SJSA1 (cell line): ENCODE results near the gene CTU1. TPM values are rescaled to one million over a fixed set of nuclear protein-coding genes. Genes with fewer than 3 reads are reported as not detected.

Source experiments
- DNase-seq, 2 experiments: peaks; one replicate each; pipeline ENCODE4 v3.0.0-alpha.2; 2015 to 2020; ENCODE audit warnings: low spot score in 2 of 2, low read depth in 1 of 2
- H3K27ac ChIP-seq: fragments of 250-450 bp; sonication (Bioruptor Pico); 2 replicates; pipeline ENCODE4 v1.5.1; 2020; ENCODE audit warnings: mild to moderate bottlenecking, moderate library complexity
- H3K27me3 ChIP-seq: fragments of 250-450 bp; sonication (Bioruptor Pico); replicated peaks from 2 replicates; pipeline ENCODE4 v1.5.1; 2020; ENCODE audit warnings: mild to moderate bottlenecking, moderate library complexity
- H3K36me3 ChIP-seq: fragments of 250-450 bp; sonication (Bioruptor Pico); 2 replicates; pipeline ENCODE4 v1.5.1; 2020; ENCODE audit warnings: mild to moderate bottlenecking
- H3K4me1 ChIP-seq: fragments of 250-450 bp; sonication (Bioruptor Pico); replicated peaks from 2 replicates; pipeline ENCODE4 v1.6.1; 2021; ENCODE audit warnings: mild to moderate bottlenecking
- H3K4me3 ChIP-seq: fragments of 250-450 bp; sonication (Bioruptor Pico); 2 replicates; pipeline ENCODE4 v1.5.1; 2020; ENCODE audit warnings: mild to moderate bottlenecking
- H3K9me3 ChIP-seq: fragments of 250-450 bp; sonication (Bioruptor Pico); replicated peaks from 2 replicates; pipeline ENCODE4 v1.5.1; 2020; ENCODE audit warnings: mild to moderate bottlenecking
- total RNA-seq: library from RNA; depleted of rRNA; stranded (reverse); fragments of >200 nt; shearing (Covaris generic); gene quantifications from 2 replicates; pipeline ENCODE4 v1.2.3, GENCODE V29; 2014

CTU1 gene
- total RNA-seq, 1 experiment from 2014 or later, result 9.1 TPM

DNA sequence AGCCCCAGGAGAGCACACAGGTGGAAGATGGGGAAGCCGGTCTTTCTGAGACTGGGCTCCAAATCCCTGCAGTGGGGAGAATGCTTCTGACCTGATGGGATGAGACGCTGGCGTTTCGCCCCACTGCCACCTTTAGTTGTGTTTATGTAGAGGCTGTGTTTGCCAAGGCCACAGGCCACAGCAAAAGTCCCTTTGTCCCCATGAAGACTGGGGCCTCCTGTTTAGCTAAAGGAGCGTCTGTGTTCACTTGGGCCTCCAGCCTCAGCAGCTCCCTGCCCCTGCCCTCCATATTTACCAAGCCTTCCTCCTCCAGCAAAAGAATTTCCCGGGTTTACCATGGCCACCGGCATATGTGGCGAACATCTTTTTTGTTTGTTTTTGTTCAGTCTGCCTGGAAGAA, 15.1 kb downstream of the CTU1 start:
- no peak overlapping the region for H3K4me3 ChIP-seq
- no peaks in the 10 kb centered on the region for H3K36me3 ChIP-seq
- H3K4me1 ChIP-seq, result no peaks in the 10 kb centered on the region; the same call in 1 of the 2 replicates
- no peak overlapping the region for H3K27ac ChIP-seq
- DNase-seq, result no peak
- no peaks in the 10 kb centered on the region for H3K27me3 ChIP-seq
- no peaks in the 10 kb centered on the region for H3K9me3 ChIP-seq

DNA sequence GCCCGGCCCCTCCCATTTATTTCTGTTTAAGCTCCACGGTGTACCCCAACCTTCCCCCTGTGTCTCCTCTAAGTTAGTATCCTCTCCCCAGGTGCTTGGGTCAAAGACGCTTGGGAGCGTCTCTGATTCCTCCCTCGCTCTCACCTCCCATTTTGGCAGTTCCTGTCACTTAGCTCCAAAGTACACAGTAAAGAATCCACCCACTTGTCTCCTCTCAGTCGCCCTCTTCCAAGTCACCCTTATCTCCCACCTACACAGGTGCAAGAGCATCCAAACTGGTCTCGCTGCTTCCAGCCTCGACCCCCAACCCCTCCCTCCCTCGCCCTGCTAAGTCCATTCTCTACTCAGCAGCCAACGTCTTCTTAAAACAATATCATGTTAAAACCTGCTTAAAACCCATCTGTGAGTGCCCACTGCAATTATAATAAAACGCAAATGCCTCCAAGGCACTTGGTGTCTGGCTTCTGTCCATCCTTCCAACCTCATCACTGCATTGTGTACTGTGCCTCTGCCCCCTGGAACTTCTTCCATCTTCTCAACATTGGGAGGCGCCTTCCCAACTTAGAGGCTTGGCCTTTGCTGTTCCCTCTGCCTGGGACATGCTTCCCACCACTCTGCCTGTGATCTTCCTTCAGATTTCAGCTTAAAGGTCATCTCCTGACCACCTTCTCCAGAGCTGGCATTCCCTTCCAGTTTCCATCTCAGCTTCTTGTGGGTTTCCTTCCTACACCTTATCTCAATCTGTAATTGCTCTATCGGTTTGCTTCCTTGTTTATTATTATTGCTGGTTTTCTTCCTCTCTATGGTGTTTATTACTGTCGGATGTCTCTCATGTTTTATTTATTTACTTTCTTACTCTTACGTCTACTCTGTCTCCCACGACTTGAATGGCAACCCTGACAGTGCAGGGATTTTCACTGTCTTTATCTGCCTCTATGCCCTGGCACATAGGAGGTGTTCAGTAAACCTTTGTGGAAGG, 16.0 kb downstream of the CTU1 start:
- Histone ChIP-seq H3K36me3 (no peaks in the 10 kb centered on the region), H3K9me3 (no peaks in the 10 kb centered on the region), H3K27me3 (no peaks in the 10 kb centered on the region), H3K27ac (no peak overlapping the region), H3K4me1 (no peaks in the 10 kb centered on the region; the same call in 1 of the 2 replicates), H3K4me3 (no peak overlapping the region)
- no peak for DNase-seq

DNA sequence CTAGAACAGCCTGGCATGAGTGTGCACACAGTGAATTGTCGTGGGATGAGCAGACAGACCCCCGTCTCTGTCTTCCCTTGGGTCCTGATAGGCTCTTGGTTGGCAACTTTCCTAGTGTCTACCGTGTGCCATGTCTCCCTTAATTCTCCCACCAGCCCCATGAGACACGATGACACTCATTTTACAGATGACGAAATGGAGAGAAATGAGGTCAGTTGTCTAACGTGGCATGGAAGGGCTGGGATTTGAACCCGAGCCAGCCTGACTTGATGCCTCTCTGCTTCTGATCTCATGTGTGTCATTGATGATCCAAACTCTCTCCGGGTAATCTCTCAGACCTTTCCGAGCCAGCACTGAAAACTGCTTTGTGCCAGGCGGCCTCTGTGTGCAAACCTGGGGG, 17.1 kb downstream of the CTU1 start:
- no peaks in the 10 kb centered on the region; the same call in 1 of the 2 replicates for H3K4me1 ChIP-seq
- no peak for DNase-seq
- no peaks in the 10 kb centered on the region for H3K27me3 ChIP-seq
- no peak overlapping the region for H3K27ac ChIP-seq
- H3K4me3 ChIP-seq, result no peak overlapping the region
- no peaks in the 10 kb centered on the region for H3K9me3 ChIP-seq
- H3K36me3 ChIP-seq, result no peaks in the 10 kb centered on the region

DNA sequence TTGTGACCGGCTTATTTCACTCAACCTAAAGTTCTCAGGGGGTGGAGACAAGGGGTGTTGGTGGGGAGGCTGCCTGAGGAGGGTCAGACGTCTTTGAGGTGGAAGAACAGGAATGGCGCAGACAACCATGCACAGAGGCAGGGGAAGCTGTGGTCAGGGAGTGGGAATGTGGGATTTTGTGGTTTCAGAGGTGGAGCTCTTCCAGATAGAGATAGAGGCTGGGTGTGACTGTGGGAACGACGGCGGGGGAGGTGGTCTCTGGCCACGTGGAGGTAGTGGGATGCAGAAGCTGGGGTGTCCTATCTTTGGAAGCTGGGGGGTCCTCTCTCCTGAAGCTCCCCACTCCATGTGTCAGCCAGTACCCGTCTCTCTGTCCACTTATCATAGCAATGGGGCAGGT, 17.7 kb downstream of the CTU1 start:
- H3K27me3 ChIP-seq, result no peaks in the 10 kb centered on the region
- no peak for DNase-seq
- no peaks in the 10 kb centered on the region; the same call in 1 of the 2 replicates for H3K4me1 ChIP-seq
- H3K9me3 ChIP-seq, result no peaks in the 10 kb centered on the region
- no peak overlapping the region for H3K27ac ChIP-seq
- H3K4me3 ChIP-seq, result no peak overlapping the region
- no peaks in the 10 kb centered on the region for H3K36me3 ChIP-seq

DNA sequence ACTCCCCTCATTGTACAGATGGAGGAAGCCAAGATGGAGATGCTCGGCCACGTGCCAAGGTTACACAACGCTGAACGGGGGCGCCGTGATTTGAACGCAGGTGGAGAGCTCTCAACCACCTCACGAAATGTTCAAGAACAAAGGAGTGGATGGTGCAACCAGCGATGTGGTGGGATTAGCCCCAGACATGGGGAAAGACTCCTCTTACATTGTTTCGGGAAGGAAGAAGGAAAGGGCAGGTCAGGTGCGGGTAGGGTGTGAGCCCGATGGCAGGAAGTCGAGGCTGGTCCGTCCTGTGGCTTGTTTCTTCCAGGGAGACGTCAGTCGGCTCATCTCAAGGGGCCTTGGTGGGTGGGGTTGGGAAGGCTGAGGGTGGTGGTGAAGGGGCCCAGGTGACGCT, 18.4 kb downstream of the CTU1 start:
- DNase-seq, result no peak
- H3K4me3 ChIP-seq, result no peak overlapping the region
- no peaks in the 10 kb centered on the region for H3K27me3 ChIP-seq
- H3K27ac ChIP-seq, result no peak overlapping the region
- no peaks in the 10 kb centered on the region; the same call in 1 of the 2 replicates for H3K4me1 ChIP-seq
- no peaks in the 10 kb centered on the region for H3K36me3 ChIP-seq
- H3K9me3 ChIP-seq, result no peaks in the 10 kb centered on the region

DNA sequence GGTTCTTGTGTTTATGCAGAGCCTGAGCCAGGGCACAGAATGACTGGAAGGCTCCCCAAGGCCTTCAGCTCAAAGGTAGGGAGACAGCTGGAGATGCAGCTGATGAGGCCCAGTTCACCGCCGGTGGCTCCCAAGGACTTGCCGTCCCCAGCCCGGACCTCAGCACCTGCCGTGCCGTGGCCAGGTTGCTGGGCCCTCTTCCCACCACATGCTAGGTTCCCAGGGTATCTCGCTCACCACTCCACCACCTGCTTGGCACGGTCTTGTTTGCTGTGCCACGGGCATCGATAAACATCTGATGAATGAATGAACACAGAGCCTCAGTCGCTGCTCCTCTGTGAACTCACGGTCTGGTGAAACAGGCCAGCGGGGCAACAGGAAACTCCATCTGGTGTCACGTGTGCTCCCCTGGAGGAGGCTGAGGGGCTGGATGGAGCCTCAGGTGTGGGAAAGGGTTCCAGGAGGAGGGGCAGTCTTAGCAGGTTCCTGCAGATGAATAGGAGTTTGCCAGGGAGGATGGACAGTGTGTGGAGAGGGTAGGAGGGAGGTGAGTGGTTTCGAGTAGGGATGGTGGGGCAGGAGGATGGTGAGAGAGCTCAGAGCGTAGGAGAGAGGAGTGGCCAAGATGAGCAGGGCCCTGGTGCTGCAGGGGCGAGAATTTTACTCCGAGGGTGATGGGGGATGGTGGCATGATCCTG, 21.9 kb downstream of the CTU1 start:
- no peak for DNase-seq
- Histone ChIP-seq H3K9me3 (no peaks in the 10 kb centered on the region), H3K27me3 (peaks cover 3% of the 10 kb centered on the region; the same call in 1 of the 2 replicates), H3K4me1 (no peaks in the 10 kb centered on the region), H3K27ac (no peak overlapping the region), H3K36me3 (no peaks in the 10 kb centered on the region), H3K4me3 (no peak overlapping the region)

DNA sequence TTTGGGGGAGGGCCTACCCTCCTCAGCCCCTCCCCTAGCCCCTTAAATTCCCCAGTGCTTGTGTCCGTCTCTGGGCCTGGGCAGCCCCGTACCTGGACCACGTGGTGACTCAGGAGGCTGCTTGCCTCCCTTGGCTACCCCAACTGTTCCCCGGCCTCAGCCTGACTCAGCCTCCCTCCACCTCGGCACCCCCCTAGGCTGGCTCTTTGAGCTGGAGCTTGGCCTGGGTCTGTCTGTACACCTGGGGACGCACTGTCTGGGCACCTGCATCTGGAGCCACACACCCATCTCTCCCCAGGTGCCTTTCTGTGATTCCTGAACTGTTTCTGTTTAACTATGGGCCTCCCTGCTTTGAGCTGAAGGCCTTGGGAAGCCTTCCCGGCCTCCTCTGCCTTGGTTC, 23.7 kb downstream of the CTU1 start:
- Histone ChIP-seq H3K27me3 (peaks cover 3% of the 10 kb centered on the region; the same call in 1 of the 2 replicates), H3K4me3 (no peak overlapping the region), H3K4me1 (no peaks in the 10 kb centered on the region), H3K36me3 (no peaks in the 10 kb centered on the region), H3K9me3 (no peaks in the 10 kb centered on the region), H3K27ac (no peak overlapping the region)
- no peak for DNase-seq

DNA sequence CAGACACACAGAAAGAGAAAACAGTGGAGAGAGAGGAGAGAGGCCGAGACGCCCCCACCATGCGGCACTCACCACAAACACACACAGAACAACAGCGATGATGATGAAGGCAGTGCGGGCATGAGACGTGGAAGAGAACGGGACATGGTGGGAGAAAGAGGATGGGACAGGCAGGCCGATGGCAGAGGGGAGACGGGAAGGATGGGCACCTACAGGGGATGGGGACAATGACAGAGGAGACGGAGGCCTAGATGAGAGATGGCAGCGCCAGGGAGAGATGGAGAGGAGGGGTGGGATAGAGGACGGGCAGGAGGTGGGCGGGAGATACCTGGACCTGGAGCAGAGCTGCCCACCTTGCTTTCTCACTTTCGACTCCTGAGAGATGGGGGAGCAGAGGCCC, 24.4 kb downstream of the CTU1 start:
- H3K9me3 ChIP-seq, result no peaks in the 10 kb centered on the region
- H3K36me3 ChIP-seq, result no peaks in the 10 kb centered on the region
- no peak overlapping the region for H3K27ac ChIP-seq
- peaks cover 3% of the 10 kb centered on the region; the same call in 1 of the 2 replicates for H3K27me3 ChIP-seq
- H3K4me1 ChIP-seq, result no peaks in the 10 kb centered on the region
- no peak overlapping the region for H3K4me3 ChIP-seq
- DNase-seq, result no peak

DNA sequence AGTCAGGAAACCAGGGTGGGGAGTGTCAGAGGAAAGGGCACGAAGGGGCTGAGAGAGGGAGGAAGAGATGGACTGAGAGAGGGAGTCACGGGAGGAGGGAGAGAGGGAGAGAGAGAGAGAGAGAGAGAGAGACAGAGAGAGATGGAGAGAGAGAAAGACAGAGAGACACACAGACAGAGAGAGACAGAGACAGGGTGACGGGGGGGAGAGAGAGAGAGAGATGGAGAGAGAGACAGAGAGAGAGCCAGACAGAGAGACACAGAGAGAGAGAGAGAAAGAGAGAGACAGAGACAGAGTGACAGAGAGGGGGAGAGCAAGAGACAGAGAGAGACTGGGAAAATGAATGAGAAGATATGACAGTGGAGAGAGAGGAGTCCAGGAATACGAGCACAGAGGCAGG, 25.0 kb downstream of the CTU1 start:
- no peak for DNase-seq
- no peaks in the 10 kb centered on the region for H3K9me3 ChIP-seq
- no peak overlapping the region for H3K4me3 ChIP-seq
- no peak overlapping the region for H3K27ac ChIP-seq
- H3K4me1 ChIP-seq, result no peaks in the 10 kb centered on the region
- H3K27me3 ChIP-seq, result peaks cover 3% of the 10 kb centered on the region; the same call in 1 of the 2 replicates
- no peaks in the 10 kb centered on the region for H3K36me3 ChIP-seq

DNA sequence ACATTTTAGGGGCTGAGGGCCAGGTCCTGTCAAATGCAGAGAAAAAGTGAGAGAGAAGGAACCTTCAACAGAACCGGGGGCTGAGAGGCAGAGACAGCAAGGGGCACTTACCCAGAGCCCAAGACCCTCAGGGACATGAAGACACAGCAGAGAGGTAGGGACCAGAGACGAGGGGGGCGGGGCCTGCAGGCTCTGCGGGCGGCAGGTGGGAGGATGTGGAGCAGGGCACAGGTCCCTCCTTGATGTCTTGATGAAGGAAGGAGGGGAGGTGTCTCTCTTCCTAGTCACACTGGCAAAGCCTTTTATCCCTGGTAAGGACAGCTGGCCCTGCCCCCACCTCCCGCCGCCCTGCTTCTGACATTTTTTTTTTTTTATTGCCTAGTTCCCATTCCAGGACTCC, 25.6 kb downstream of the CTU1 start, which contains the start of gene KLK14:
Gene KLK14 (minus strand): TSS at position 277 of the 400 bp plus-strand sequence. CDS start 273 bp downstream, at position 4.
- Histone ChIP-seq H3K9me3 (no peaks in the 10 kb centered on the region), H3K27ac (no peak within 1 kb of the TSS), H3K27me3 (peaks cover 3% of the 10 kb centered on the region; the same call in 1 of the 2 replicates), H3K4me3 (no peak within 1 kb of the TSS), H3K4me1 (no peaks in the 10 kb centered on the region), H3K36me3 (no peaks in the 10 kb centered on the region)
- DNase-seq, result no peak

DNA sequence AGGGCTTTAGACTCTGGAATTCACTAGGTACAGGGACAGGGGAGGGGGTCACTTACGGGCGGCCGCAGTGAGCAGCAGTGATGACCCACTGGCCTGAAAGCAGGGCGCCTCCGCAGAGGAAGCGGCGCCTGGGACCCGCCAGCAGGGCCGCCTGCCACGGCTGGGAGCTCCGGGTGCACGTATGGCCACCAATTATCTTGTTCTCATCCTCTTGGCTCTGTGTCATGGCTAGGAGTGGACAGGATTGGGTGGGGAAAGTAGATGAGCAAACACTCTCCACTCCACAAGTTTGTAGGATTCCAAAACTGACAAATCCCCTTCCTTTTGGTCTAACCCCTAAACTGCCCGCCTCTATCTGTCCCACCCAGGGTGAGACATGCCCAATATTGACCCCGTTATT, 26.7 kb downstream of the CTU1 start:
- Histone ChIP-seq H3K36me3 (no peaks in the 10 kb centered on the region), H3K4me3 (no peak overlapping the region), H3K9me3 (no peaks in the 10 kb centered on the region), H3K27ac (no peak overlapping the region), H3K4me1 (no peaks in the 10 kb centered on the region), H3K27me3 (peaks cover 3% of the 10 kb centered on the region; the same call in 1 of the 2 replicates)
- no peak for DNase-seq

DNA sequence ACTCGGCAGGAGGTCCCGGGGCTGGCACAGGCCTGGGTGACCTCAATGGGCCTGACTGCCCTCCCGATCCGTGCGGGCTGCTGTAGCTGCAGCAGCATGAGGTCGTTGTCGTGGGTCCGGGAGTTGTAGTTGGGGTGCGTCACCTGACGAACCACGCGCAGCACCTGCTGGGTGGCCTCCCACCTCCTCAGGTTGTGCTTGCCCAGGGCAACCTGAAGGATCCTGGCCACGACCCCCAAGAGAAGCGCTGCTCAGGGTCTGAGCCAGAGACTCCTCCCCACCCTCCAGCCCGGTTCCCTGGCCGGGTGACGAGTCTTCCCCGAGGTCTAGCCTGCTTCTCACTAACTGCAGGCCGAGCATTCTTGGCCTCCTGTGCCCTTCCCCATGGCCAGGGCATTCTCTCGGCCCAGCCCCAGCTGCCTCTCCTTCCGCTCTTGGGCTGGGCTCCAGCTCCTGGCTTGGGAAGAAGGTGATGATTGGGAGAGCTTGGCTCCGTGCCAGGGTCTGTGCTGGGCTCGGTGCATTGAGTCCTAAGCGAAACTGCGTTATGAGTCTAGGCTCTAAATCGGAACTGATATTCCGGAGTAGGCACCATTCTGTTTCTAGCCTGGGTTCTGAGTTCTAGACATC, 28.6 kb downstream of the CTU1 start:
- DNase-seq, result no peak
- H3K27ac ChIP-seq, result no peak overlapping the region

DNA sequence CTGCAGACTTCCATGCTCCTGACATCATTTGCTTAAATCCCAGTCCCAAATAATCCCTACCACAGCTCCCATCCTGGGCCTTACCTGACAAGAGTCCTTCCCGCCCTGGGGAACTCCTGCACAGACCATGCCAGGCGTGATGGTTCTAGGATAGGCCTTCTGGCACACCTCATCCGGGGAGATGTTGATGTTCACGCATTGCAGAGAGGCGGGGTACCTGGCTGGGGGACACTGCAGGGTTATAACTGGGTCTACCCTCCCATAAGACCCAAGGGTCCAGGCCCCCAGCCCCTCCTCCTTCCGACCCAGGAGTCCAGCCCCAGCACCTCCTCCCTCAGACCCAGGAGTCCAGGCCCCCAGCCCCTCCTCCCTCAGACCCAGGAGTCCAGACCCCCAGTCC, 29.5 kb downstream of the CTU1 start:
- no peaks in the 10 kb centered on the region for H3K36me3 ChIP-seq
- H3K9me3 ChIP-seq, result no peaks in the 10 kb centered on the region
- no peak overlapping the region for H3K27ac ChIP-seq
- H3K4me1 ChIP-seq, result no peaks in the 10 kb centered on the region
- no peak overlapping the region for H3K4me3 ChIP-seq
- peaks cover 3% of the 10 kb centered on the region; the same call in 1 of the 2 replicates for H3K27me3 ChIP-seq
- DNase-seq, result no peak

More for the DNA sequence above, 28.6 kb downstream of the CTU1 start:
- peaks cover 3% of the 10 kb centered on the region; the same call in 1 of the 2 replicates for H3K27me3 ChIP-seq
- no peaks in the 10 kb centered on the region for H3K9me3 ChIP-seq
- no peaks in the 10 kb centered on the region for H3K4me1 ChIP-seq
- H3K36me3 ChIP-seq, result no peaks in the 10 kb centered on the region
- H3K4me3 ChIP-seq, result no peak overlapping the region
